HS-5 (cell line): ENCODE measurements around the gene XXYLT1.
"Not testable (repeated sequence)": the region's sequence is repeated elsewhere in the genome, so short reads cannot be mapped to it uniquely, and the experiment has no call there.

Experiments
- DNase-seq: peaks from one replicate; pipeline ENCODE4 v3.0.0-alpha.2; 2012; ENCODE audit warnings: low read depth

XXYLT1 gene

DNA sequence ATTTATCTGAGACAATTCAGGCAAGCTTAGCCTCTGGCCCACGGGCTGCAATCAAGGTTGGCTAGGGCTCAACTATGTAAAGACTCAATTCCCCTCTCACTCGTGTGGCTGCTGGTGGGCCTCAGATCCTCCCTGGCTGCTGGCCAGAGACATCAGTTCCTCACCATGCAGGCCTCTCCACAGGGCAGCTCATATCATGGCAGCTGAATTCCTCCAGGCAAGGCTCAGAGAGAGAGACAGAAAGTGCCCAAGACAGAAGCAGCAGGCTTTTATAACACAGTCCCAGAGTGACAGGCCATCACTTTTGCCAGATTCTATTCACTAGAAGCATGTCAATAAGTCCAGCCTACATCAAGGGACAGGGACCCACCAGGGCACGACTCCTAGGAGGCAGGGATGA, 63.2 kb downstream of the XXYLT1 start:
- DNase-seq: no peak

DNA sequence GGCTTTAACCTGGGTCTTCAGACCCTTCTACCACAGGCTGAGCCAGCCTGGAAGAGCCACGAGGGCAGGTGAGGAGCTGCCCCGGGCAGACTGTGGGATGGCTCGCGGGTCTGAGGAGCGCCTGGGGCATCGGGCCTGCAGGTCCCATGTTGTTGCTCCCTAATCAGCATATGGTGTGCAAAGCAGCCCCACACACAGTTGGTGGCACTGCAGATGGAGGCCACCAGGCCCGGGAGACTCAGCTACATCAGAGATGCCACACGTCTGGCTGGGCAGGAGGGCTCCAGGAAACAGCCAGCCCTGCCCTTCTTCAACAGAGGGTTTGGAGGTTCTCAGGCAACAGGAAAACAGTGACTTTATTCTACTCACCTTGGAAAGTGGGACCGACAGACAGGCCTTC, 63.9 kb downstream of the XXYLT1 start:
- DNase-seq: no peak

DNA sequence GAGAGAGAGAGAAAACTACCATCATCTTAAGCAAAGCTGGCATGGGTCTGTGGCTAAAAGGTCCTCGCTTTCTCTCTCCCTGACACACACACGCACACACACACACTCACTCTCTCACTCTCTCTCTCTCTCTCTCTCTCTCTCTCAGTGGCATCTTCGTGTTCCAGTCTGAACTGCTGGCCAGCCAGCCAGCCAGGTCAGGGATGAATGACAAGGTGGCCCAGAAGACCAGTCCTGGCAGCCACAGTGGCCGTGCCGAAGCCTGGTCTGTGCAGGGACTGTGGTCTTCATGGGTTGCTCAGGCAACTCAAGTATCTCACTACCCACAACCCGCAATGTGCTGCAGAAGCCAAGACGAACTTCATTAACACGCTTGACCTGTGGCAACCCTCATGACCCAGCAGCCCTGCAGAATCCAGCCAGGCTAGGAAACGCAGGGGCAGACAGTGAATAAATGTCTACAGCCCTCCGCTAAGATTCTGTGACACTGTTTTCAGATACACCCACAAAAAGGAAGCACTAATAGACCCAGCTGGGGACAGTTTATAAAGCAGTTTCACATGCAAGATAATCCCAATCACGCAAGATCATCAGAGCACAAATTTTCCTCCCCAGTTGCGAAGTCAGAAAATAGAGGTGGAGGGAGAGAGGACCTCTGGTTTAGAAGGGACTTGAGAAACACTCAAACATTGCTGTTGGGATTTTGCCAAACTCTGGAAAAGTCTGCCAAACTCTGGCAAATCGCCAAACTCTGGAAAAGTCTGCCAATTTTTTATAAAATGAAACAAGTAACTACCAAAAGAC, 66.4 kb downstream of the XXYLT1 start:
- DNase-seq: no peak

DNA sequence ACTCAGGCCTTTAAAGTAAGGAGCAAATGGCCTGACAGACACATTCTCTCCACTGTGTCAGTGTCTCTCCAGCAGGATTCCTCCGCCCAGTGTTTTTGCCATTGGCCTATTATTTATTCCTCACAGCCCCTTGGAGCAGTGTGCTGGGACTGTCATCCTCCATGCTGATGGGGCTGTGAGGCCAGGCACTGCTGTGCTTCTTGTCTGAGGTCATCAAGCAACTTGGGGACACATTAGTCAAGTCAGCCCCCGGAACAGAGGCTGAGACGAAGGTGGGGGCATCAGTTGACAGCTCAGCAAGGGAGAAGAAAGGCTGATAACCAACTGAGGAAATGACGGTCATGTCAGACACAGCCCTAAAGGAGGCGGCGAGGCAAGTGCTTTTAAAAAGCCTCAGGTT, 67.4 kb downstream of the XXYLT1 start:
- DNase-seq: no peak

DNA sequence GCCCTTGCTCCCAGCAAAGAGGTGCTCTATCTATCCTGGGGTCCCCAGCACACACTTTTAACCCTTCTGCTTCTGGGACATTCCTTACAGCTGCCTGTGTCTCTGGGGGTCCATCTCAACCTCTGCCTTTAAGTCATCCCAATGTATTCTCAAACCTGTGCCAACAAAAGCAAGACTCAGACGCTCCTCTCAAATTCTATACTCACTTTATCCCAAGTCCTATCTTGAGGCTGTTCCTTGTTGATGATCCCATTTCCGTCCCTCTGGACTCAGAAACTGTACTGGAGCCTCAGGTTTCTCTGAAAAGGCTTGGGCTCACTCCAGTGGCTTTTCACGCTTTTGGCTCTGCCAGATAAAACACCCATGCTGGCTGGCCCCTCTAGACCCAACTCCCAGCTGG, 69.7 kb downstream of the XXYLT1 start:
- DNase-seq: no peak

DNA sequence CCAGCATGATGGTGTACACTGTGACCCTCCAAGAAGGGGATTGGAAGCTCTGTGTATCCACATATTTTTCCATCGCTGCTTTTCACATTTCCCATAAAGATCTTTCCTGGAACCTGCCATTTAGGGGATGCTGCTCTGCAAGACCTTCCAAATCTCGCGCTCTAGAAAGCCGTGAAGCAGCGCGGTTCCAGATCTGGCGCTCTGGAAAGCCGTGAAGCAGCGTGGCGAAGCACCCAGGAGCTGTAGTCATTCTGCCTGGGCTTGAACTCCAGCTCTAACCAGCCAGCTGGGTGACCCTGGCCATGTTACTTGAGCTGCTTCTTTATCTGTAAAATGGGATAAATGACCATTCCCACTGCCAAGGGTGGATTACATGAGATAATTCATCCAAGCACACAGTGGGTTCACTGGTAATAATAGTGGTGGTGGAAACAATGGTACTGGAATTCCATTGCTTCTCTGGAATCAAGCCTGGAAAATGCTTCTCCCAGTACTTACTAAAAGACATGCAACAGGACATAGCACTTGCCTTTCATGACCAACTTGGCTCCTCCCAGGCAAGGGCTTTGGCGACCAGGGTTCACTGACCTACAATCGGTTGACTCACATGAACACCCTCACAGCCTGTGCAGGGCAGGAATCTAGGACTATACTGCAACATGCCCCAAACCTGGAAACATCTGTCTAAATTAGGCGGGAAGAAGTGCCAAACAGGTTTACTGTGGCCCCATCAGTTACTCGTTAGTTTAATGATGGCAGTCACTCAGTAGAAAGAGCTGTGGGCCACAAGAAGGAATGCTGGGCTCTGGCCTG, 70.7 kb downstream of the XXYLT1 start:
- DNase-seq: no peak

DNA sequence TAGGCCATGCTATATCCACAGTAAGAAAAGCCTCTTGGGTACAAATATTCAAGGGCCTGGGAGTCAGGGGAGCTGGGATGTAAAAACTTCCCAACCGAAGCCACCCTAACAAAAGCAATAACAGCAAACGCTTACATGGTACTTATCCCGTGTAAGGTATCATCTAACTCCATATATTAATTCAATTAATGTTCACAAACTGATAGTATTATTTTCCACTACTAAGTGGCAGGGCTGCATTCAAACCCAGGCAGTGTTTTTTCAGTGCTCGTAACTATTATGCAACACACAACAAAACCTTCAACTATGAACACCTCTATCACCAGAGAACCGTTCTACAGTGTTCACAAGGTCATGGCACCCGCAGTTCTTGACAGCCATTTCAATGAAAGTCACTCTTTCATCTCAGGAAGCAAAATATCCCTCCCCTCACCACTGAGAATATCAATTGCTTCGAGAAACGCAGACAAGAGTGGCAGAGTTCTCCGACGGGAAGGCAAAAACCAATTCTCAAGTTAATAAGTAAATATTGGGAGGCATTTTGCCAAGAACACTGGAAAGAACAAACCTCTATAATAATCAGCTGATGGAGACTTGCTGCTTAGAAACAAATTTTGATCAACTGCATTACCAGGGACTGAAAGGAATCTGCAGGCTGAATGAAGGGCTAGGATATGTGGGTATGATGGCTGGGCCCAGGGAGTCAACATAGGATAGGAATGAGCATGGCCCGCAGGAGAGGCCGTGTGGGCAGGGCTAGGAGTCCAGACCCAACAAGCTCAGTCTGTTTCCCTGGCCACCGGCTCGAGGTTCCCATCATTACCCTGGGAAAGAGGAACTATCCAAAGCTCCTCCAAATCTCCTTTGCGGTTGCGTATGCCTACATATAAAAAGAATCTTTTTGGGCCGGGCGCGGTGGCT, 72.3 kb downstream of the XXYLT1 start:
- DNase-seq: no peak

DNA sequence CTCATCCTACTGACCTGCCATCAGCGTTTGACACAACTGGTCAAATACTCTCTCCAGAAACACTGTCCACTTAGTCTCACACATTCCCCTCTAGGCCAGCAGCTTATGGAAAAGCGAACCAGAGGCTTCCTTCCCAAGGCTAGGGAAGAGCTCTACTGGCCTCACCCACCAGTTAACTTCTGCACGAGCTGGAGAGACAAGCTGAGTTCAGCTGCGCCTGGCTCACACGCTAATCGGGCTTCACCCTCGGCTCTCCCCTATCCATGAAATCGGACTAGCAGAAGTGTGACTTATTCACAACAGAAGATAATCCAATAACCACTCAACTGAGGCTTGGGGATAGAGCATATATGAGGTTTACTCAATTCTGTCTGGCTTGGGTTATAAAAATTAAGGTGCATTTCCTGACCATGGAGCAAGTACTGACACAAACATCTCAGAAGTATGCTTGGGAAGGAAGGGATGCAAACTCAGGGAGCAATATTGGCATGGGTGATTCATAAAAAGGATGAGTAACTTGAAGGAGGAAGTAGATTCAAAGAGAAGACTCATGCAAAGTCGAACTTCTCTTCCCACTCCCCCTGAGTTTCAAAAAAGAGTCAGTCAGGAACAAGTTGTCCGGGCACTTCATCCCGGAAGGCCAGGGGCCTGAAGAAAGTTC, 73.1 kb downstream of the XXYLT1 start:
- peak; percentile 79 for DNase-seq

DNA sequence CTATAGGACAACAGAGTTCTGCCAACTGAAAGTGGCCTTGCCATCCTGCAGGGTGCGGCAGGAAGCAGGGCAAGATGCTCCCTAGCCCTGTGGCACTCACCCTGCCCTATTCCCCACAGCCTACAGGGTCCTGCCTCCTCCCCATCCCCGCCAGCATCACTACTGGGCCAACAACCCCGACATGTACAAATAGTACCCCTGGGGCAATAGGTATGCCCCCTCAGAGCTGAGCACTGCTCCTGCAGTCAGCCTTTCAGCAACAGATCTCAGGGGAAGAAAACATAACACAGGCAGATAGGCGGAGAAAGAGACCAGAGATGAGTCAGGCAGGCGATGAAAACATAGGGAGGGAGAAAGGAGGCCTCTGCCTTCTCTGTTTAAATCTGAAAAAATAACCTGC, 74.7 kb downstream of the XXYLT1 start:
- no peak for DNase-seq

DNA sequence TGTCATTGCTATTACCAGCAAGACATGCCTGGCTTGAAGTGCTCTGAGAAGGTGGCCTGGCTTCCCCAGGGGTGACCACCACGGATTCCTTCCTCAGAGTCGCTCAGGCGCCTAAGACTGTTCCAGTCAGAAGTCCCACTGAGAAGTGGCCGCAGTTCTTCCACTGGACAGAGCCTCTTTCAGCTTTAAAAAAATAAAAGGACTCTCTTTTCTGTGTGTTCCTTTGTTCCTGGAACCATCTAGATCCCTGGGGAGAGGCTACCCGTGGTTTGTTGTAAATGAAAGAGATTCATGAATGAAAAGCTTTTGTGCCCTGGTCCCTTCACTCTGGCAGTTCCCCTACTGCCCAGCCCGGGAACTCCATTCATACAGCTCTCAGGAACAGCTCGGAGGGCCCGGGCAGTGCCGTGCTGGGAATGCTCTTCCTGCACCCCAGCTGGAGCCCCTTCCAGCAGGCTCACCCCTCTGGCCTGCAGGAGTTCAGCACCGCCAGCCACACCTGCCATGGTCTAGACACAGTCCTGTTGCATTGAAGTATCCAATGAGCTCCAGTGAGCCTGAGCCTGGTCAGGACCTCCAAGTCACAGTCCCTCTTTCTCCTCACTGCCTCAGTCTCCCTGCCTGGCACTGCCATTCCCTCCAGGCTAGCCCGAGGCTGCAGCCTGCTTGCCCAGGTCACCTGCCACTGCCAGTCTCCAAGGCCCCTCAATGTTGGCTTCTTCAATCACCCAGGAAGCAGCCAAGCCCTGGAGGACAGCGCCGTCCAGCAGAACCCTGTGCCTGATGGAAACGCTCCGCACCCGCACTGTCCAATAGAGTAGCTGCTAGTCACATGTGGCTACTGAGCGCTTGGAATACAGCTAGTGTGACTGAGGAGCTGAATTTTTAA, 75.4 kb downstream of the XXYLT1 start:
- DNase-seq: no peak

DNA sequence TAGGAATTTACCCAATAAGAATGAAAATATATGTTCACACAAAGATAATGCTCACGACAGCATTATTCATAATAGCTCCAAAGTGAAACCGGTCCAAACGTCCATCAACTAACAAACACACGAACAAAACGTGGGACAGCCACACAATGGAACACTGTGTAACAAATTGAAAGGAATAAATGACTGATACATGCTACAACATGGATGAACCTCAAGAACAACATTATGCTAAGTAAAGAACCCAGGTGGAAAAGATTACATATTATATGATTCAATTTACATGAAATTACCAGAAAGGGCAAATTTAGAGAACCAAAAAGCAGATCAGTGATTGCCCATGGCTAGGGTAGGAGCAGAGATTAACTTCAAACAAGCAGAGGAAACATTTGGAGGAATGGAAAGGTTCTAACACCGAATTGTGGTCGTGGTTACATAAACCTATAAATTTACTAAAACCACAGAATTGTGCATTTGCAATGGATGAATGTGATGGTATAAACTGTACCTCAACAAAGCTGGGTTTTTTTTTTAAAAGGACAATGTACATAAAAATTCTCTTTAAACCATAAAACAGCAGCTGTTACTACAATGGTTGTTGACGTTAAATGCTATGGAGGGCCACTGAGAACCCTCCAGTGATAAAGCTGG, 76.3 kb downstream of the XXYLT1 start:
- no peak for DNase-seq

DNA sequence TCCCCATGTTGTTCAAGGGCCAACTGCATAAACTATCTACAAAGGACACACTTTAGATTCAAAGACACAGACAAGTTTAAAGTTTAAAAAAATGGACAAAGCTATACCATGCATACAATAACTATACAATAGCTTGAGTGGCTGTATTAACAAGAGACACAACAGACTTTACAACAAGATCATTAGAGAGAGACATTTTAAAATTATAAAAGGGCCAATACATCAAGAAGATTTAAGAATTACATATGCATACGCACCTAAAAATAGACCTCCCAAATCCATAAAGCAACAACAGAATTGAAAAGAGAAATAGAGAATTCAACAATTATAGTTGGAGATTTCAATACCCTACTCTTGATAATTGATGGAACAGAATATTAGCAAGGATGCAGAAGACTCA, 79.4 kb downstream of the XXYLT1 start:
- DNase-seq: no peak

DNA sequence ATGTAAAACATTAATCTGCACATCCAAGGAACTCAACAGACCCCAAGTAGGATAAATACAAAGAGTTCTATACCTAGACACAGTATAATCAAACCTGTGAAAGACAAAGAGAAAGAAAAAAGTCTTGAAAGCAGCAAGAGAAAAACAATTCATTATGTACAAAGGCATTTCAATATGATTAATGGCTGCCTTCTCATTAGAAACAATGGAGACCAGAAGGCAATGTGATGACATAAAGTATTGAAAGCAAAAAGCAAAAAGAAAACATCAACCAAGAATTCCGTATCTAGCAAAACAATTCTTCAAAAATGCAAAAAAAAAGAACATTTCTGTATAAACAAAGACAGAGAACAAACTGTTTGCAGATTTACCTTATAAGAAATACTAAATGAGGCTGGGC, 81.1 kb downstream of the XXYLT1 start:
- DNase-seq: no peak

DNA sequence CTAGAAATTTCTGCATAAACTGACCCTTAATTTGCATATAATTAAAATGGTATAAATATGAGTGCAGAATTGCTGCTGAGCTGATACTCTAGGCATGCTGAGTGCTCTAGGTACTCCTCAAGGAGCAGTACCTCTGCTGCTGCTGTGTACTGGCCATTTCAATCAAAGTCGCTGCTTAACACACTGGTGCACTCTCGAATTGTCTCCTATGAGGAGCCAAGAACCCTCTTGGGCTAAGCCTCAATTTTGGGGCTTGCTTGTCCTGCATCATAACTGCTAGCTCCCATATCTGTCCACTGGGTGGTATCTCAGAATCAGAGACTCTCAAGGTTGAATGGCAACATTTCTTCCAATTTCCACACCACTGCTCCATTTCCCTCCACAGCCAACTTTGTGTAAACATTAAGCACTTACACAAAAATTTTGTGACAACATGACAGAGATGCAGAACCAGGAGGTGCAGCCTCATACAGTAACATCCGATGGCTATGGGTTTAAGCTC, 82.5 kb downstream of the XXYLT1 start:
- DNase-seq: no peak

DNA sequence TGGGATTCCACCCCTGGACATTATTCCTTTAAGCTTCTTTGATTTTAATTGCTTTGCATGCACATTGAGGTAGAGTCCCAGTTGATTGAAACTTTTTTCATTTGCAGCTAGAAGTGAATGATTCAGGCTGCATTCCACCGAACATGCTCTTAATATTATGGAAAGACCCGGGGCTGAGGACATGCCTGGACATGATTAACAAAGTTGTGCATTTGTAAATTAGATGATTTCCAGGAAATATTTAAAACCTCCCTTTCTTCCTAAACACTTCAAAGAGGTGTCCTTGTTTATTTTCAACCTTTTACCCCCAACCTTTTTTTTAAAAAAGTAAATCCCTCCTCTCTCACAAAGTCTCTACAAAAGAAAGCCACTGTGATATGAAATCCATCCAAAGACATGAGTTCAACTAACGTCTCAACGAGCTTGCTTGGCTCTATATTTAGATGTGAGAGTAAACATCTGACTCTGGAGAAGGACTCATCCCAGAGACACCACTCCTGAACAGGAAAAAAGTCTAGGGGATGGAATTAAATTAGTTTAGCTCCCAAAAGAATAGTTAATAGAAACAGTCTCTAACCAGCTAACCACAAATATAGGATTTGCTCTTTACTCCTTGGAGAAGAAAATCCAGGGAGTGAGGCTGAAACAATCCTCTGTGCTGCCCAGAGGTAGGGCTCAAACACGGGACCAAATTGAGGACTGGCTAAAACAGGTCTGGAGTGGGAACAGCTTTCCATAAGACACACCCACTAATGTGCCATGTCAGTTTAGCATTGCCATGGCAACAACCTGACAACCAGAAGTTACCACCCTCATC, 83.1 kb downstream of the XXYLT1 start:
- no peak for DNase-seq

DNA sequence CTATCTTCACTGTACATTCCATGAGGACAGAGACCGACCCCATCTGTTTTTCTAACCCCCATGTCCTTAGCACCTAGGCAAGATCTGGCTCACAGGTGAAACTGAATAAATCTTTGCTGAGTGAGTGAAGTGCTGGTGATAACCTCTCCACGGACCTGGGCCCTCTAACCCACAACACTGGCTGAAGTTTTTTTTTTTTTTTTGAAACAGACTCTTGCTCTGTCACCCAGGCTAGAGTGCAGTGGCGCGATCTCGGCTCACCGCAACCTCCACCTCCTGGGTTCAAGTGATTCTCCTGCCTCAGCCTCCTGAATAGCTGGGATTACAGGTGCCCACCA, 84.3 kb downstream of the XXYLT1 start:
- DNase-seq: not testable (repeated sequence)

DNA sequence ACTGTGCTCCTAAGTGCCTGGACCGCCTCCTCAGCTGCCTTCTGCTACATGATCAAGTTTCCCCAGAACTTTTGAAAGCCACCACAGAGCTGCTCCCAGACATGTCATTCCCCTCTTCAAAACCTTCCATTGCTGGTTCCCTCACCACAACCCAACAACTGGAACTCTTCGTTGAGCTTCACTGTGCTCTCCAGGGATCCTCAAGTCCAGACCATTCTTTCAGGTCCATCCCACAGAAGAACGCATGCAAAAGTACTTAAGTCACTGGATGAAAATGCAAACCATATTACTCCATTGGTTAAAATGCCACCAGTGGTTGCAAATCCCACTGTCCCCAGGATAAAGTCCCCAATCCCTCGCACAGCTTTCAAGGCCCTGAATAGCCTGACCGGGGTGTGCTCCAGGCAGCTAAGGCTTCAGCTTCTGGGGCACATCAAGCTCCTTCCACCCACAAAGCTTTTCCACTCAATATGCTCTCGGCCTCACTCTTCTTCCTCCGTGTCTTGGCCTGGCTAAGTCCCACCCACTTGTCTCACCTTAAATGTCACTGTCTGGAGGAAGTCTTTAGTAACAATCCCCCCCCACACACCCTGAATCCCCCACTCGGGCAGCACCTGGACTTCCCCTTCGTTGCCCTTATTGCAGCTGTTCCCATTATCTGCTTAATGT, 84.8 kb downstream of the XXYLT1 start:
- no peak for DNase-seq

DNA sequence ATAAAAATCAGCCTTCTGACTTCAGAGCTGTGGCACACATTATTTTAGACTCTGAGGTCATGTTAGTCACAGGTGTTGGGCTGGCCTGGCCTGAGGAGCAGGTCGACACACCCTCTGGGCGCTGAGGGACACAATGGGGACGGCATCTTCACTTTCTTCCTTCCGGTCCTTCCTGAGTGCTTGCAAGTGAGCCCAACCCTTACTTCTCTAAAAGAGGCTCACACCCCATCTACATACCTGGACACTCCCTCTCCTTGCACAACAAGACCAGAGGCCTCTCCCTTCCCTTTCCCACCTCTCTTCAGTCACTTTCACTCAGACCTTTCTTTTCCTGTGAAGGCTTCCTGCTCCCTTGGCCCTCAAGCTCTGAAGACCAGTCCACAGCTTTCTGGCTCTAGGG, 85.4 kb downstream of the XXYLT1 start:
- no peak for DNase-seq
